Stimulated activated CD4-positive, alpha-beta T cell treated with anti-CD3 and anti-CD28 coated beads, Interleukin-15, amount 100 ng/mL, for 24 hours (primary cell): ENCODE results near the gene MYH6.
"Not testable (repeated sequence)": the region's sequence is repeated elsewhere in the genome, so short reads cannot be mapped to it uniquely, and the experiment has no call there.

Experiments
- DNase-seq: peaks from one replicate; pipeline ENCODE4 v3.0.0-alpha.2; 2020

Gene MYH6

GRCh38 chr14:23407516-23408306, at the start of gene MYH6:
MYH6 (minus strand) TSS chr14:23408273; CDS start chr14:23407223, 1,050 bp downstream.
- DNase-seq, result no peak

GRCh38 chr14:23456883-23457586, 49.0 kb upstream of the MYH6 start:
- DNase-seq, result not testable (repeated sequence)

GRCh38 chr14:23454445-23454856, 46.4 kb upstream of the MYH6 start:
- DNase-seq, result no peak

GRCh38 chr14:23452237-23452636, 44.2 kb upstream of the MYH6 start:
- DNase-seq, result no peak

GRCh38 chr14:23450379-23450778, 42.3 kb upstream of the MYH6 start:
- DNase-seq, result no peak

- no peak for DNase-seq
Observed at GRCh38 chr14:23449314-23449713, 41.2 kb upstream of the MYH6 start.

- no peak for DNase-seq
Observed at GRCh38 chr14:23447361-23448350, 39.6 kb upstream of the MYH6 start.

- DNase-seq, result no peak
Observed at GRCh38 chr14:23446291-23446851, 38.3 kb upstream of the MYH6 start.

- DNase-seq, result no peak
Observed at GRCh38 chr14:23445773-23446172, 37.7 kb upstream of the MYH6 start.

- no peak for DNase-seq
Observed at GRCh38 chr14:23444314-23444713, 36.2 kb upstream of the MYH6 start.

- no peak for DNase-seq
Observed at GRCh38 chr14:23443881-23444280, 35.8 kb upstream of the MYH6 start.

- no peak for DNase-seq
Observed at GRCh38 chr14:23443411-23443812, 35.3 kb upstream of the MYH6 start.

GRCh38 chr14:23442721-23443356, 34.8 kb upstream of the MYH6 start:
- DNase-seq, result no peak

- no peak for DNase-seq
Observed at GRCh38 chr14:23441076-23441475, 33.0 kb upstream of the MYH6 start.

GRCh38 chr14:23439107-23439835, 31.2 kb upstream of the MYH6 start:
- no peak for DNase-seq

GRCh38 chr14:23438101-23438971, 30.3 kb upstream of the MYH6 start:
- DNase-seq, result no peak

- DNase-seq, result no peak
Observed at GRCh38 chr14:23437133-23438100, 29.3 kb upstream of the MYH6 start.

GRCh38 chr14:23436327-23437132, 28.5 kb upstream of the MYH6 start:
- DNase-seq, result no peak
